Measurements from ENCODE around the gene MEF2C. TPM values are rescaled to one million over a fixed set of nuclear protein-coding genes. Genes with fewer than 3 reads are reported as not detected.

Gene MEF2C
- total RNA-seq, 1 experiment from 2014 or later, result 9.9 TPM

GRCh38 chr5:88687373-88687911 is 195.5 kb downstream of the MEF2C start:
- no TSS peak for BruUV-seq (replicated peaks)
- intact Hi-C loops (cut with micrococcal nuclease; ENCODE audit: unreplicated experiment), result no loop called here
- H3K4me3 ChIP-seq (ENCODE audit: low read depth in 2 of 2, low read length in 2 of 2), result no peak overlapping the region

GRCh38 chr5:88686726-88687125 is 196.3 kb downstream of the MEF2C start:
- Histone ChIP-seq H3K9me3 (ENCODE audit: control insufficient read depth, insufficient read depth, low read depth, low read length) (no peaks in the 10 kb centered on the region), H3K36me3 (ENCODE audit: control insufficient read depth, insufficient read depth, low read length) (no peaks in the 10 kb centered on the region), H3K27ac (ENCODE audit: low read length) (no peak overlapping the region), H3K27me3 (ENCODE audit: control insufficient read depth, insufficient read depth, low read length) (peaks cover 2% of the 10 kb centered on the region; the same call in 1 of the 2 replicates), H3K4me1 (ENCODE audit: control insufficient read depth, insufficient read depth, low read length) (peaks cover 5% of the 10 kb centered on the region; the same call in 1 of the 2 replicates), H3K4me3 (ENCODE audit: low read depth in 2 of 2, low read length in 2 of 2) (no peak overlapping the region)
- ATAC-seq (no peak), DNase-seq (ENCODE audit: low read depth, low spot score) (no peak)
- in situ Hi-C loops (cut with HindIII; ENCODE audit: low pct_unique_long_range_greater_than_20kb, low sequenced_read_pairs) (loop anchor here (25.0 kb wide), 1 partner anchor 924 kb away; no protein-coding TSS in a partner anchor), intact Hi-C loops (cut with micrococcal nuclease; ENCODE audit: unreplicated experiment) (no loop called here)
- CTCF ChIA-PET, result no interaction called here
- POLR2A ChIA-PET, result no interaction called here
- no peak for TF ChIP-seq TCF7L2 (IDR thresholded peaks at IDR 0.05; ENCODE audit: low read depth, low read length)
- TF ChIP-seq POLR2AphosphoS5 (IDR thresholded peaks at IDR 0.05; ENCODE audit: low read depth, low read length), result no peak
- TF ChIP-seq REST (IDR thresholded peaks at IDR 0.05; ENCODE audit: insufficient read depth in 1 of 2, low read depth in 2 of 2, low read length in 1 of 2), result no peak
- TF ChIP-seq CTCF (IDR thresholded peaks at IDR 0.05), result no peak
- BruUV-seq (replicated peaks), result no TSS peak

More at GRCh38 chr5:88687373-88687911, 195.5 kb downstream of the MEF2C start:
- H3K9me3 ChIP-seq (ENCODE audit: control insufficient read depth, insufficient read depth, low read depth, low read length), result no peaks in the 10 kb centered on the region
- in situ Hi-C loops (cut with HindIII; ENCODE audit: low pct_unique_long_range_greater_than_20kb, low sequenced_read_pairs), result loop anchor here (25.0 kb wide), 1 partner anchor 925 kb away; no protein-coding TSS in a partner anchor
- ATAC-seq (no peak), DNase-seq (ENCODE audit: low read depth, low spot score) (no peak)
- H3K27me3 ChIP-seq (ENCODE audit: control insufficient read depth, insufficient read depth, low read length), result peaks cover 2% of the 10 kb centered on the region; the same call in 1 of the 2 replicates
- peaks cover 10% of the 10 kb centered on the region; the same call in 1 of the 2 replicates for H3K4me1 ChIP-seq (ENCODE audit: control insufficient read depth, insufficient read depth, low read length)
- TF ChIP-seq SIN3A (IDR thresholded peaks at IDR 0.05; ENCODE audit: borderline replicate concordance, insufficient read depth, low read depth, low read length) (no peak), TCF7L2 (IDR thresholded peaks at IDR 0.05; ENCODE audit: low read depth, low read length) (no peak), POLR2AphosphoS5 (IDR thresholded peaks at IDR 0.05; ENCODE audit: low read depth, low read length) (no peak), CTCF (IDR thresholded peaks at IDR 0.05) (no peak), REST (IDR thresholded peaks at IDR 0.05; ENCODE audit: insufficient read depth in 1 of 2, low read depth in 2 of 2, low read length in 1 of 2) (no peak)
- H3K36me3 ChIP-seq (ENCODE audit: control insufficient read depth, insufficient read depth, low read length), result no peaks in the 10 kb centered on the region
- H3K27ac ChIP-seq (ENCODE audit: low read length), result no peak overlapping the region
- ChIA-PET POLR2A (no interaction called here), CTCF (no interaction called here)
